Esophagus squamous epithelium (tissue), 4 donors: ENCODE data around the gene KIF2A.

Experiments used
- CTCF ChIP-seq, 6 experiments: fragments of 450-650 bp in 4 of 6; fragments of 200-600 bp in 2 of 6; sonication (generic) in 2 of 6; IDR thresholded peaks; one replicate each; pipeline ENCODE4 v1.5.1; 2016 to 2019; ENCODE audit warnings: antibody characterized with exemption in 6 of 6, mild to moderate bottlenecking in 4 of 6, moderate library complexity in 4 of 6
- POLR2A ChIP-seq, 4 donors: fragments of 450-650 bp; IDR thresholded peaks; one replicate each; pipeline ENCODE4 v1.6.1; 2017; ENCODE audit warnings: antibody characterized with exemption in 4 of 4, mild to moderate bottlenecking in 4 of 4, moderate library complexity in 3 of 4

GRCh38 chr5:62271870-62272269, 34.1 kb upstream of the KIF2A start:
- TF ChIP-seq POLR2A (IDR thresholded peaks at IDR 0.05): no peak
- TF ChIP-seq CTCF (IDR thresholded peaks at IDR 0.05): no peak
